Measurements from ENCODE around the gene TPGS2. TPM values are rescaled to one million over a fixed set of nuclear protein-coding genes. Genes with fewer than 3 reads are reported as not detected.
"Not testable (repeated sequence)": the region's sequence is repeated elsewhere in the genome, so short reads cannot be mapped to it uniquely, and the experiment has no call there.

Gene TPGS2
- 157 TPM for polyA plus RNA-seq (2013, experiment 1 of 2)
- 159 TPM for polyA plus RNA-seq (2013, experiment 2 of 2)

- no peaks in the 10 kb centered on the region for H3K9me3 ChIP-seq (ENCODE audit: insufficient read depth, low read depth, low read length)
- H3K4me1 ChIP-seq (ENCODE audit: insufficient read depth, low read length) = peaks cover 8% of the 10 kb centered on the region
- WGBS = under 1% methylated on average over 83 of the region's 83 CpGs
- peak within 1 kb of the TSS; percentile 70 for H3K27ac ChIP-seq (ENCODE audit: low read depth, low read length)
- H3K36me3 ChIP-seq (ENCODE audit: insufficient read depth, low read length) = peaks cover 6% of the 10 kb centered on the region; the same call in 1 of the 2 replicates
- peak within 1 kb of the TSS; percentile 81 for H3K4me3 ChIP-seq (ENCODE audit: low read length)
- H3K27me3 ChIP-seq (ENCODE audit: insufficient read depth, low read length) = no peaks in the 10 kb centered on the region
- H3K9ac ChIP-seq (ENCODE audit: low read depth, low read length) = peak within 1 kb of the TSS; percentile 83
Measured at GRCh38 chr18:36828630-36829361, at the start of gene TPGS2, which contains the start of gene KIAA1328. TPGS2 (minus strand) TSS chr18:36829002; CDS start chr18:36828767, 235 bp downstream. KIAA1328 (plus strand) TSS chr18:36829127; CDS start chr18:36829139, 12 bp downstream.

- H3K36me3 ChIP-seq (ENCODE audit: insufficient read depth, low read length); H3K27ac ChIP-seq (ENCODE audit: low read depth, low read length); H3K27me3 ChIP-seq (ENCODE audit: insufficient read depth, low read length); H3K4me1 ChIP-seq (ENCODE audit: insufficient read depth, low read length); H3K4me3 ChIP-seq (ENCODE audit: low read length); H3K9me3 ChIP-seq (ENCODE audit: insufficient read depth, low read depth, low read length); H3K9ac ChIP-seq (ENCODE audit: low read depth, low read length): not testable (repeated sequence)
Measured at GRCh38 chr18:36873826-36874225, 45.0 kb upstream of the TPGS2 start.

- H3K4me3 ChIP-seq (ENCODE audit: low read length) = no peak overlapping the region
- no peak overlapping the region for H3K9ac ChIP-seq (ENCODE audit: low read depth, low read length)
- H3K27me3 ChIP-seq (ENCODE audit: insufficient read depth, low read length) = no peaks in the 10 kb centered on the region
- no peaks in the 10 kb centered on the region for H3K9me3 ChIP-seq (ENCODE audit: insufficient read depth, low read depth, low read length)
- no peaks in the 10 kb centered on the region for H3K36me3 ChIP-seq (ENCODE audit: insufficient read depth, low read length)
- no peak overlapping the region for H3K27ac ChIP-seq (ENCODE audit: low read depth, low read length)
- H3K4me1 ChIP-seq (ENCODE audit: insufficient read depth, low read length) = no peaks in the 10 kb centered on the region; the same call in 1 of the 2 replicates
Measured at GRCh38 chr18:36872329-36872728, 43.5 kb upstream of the TPGS2 start.

- H3K27ac ChIP-seq (ENCODE audit: low read depth, low read length) = no peak overlapping the region
- WGBS = 95% methylated on average over 3 of the region's 3 CpGs
- no peak overlapping the region for H3K9ac ChIP-seq (ENCODE audit: low read depth, low read length)
- H3K36me3 ChIP-seq (ENCODE audit: insufficient read depth, low read length) = no peaks in the 10 kb centered on the region
- H3K4me3 ChIP-seq (ENCODE audit: low read length) = no peak overlapping the region
- no peaks in the 10 kb centered on the region for H3K9me3 ChIP-seq (ENCODE audit: insufficient read depth, low read depth, low read length)
- no peaks in the 10 kb centered on the region; the same call in 1 of the 2 replicates for H3K4me1 ChIP-seq (ENCODE audit: insufficient read depth, low read length)
- no peaks in the 10 kb centered on the region for H3K27me3 ChIP-seq (ENCODE audit: insufficient read depth, low read length)
Measured at GRCh38 chr18:36871801-36872200, 43.0 kb upstream of the TPGS2 start.

- H3K4me1 ChIP-seq (ENCODE audit: insufficient read depth, low read length) = no peaks in the 10 kb centered on the region
- 80% methylated on average over 1 of the region's 1 CpG for WGBS
- H3K27me3 ChIP-seq (ENCODE audit: insufficient read depth, low read length) = no peaks in the 10 kb centered on the region
- H3K9ac ChIP-seq (ENCODE audit: low read depth, low read length) = no peak overlapping the region
- no peaks in the 10 kb centered on the region for H3K9me3 ChIP-seq (ENCODE audit: insufficient read depth, low read depth, low read length)
- H3K36me3 ChIP-seq (ENCODE audit: insufficient read depth, low read length) = no peaks in the 10 kb centered on the region
- no peak overlapping the region for H3K4me3 ChIP-seq (ENCODE audit: low read length)
- H3K27ac ChIP-seq (ENCODE audit: low read depth, low read length) = no peak overlapping the region
Measured at GRCh38 chr18:36867056-36867455, 38.3 kb upstream of the TPGS2 start.

- no peaks in the 10 kb centered on the region for H3K9me3 ChIP-seq (ENCODE audit: insufficient read depth, low read depth, low read length)
- H3K4me3 ChIP-seq (ENCODE audit: low read length) = no peak overlapping the region
- H3K36me3 ChIP-seq (ENCODE audit: insufficient read depth, low read length) = no peaks in the 10 kb centered on the region
- H3K27me3 ChIP-seq (ENCODE audit: insufficient read depth, low read length) = no peaks in the 10 kb centered on the region
- H3K27ac ChIP-seq (ENCODE audit: low read depth, low read length) = no peak overlapping the region
- H3K4me1 ChIP-seq (ENCODE audit: insufficient read depth, low read length) = no peaks in the 10 kb centered on the region; the same call in 1 of the 2 replicates
- 100% methylated on average over 1 of the region's 1 CpG for WGBS
- H3K9ac ChIP-seq (ENCODE audit: low read depth, low read length) = no peak overlapping the region
Measured at GRCh38 chr18:36862182-36862581, 33.4 kb upstream of the TPGS2 start.

GRCh38 chr18:36856815-36857214, 28.0 kb upstream of the TPGS2 start:
- Histone ChIP-seq H3K27me3 (ENCODE audit: insufficient read depth, low read length) (no peaks in the 10 kb centered on the region), H3K4me3 (ENCODE audit: low read length) (no peak overlapping the region), H3K36me3 (ENCODE audit: insufficient read depth, low read length) (no peaks in the 10 kb centered on the region), H3K9me3 (ENCODE audit: insufficient read depth, low read depth, low read length) (no peaks in the 10 kb centered on the region), H3K27ac (ENCODE audit: low read depth, low read length) (no peak overlapping the region), H3K9ac (ENCODE audit: low read depth, low read length) (no peak overlapping the region), H3K4me1 (ENCODE audit: insufficient read depth, low read length) (peaks cover 8% of the 10 kb centered on the region)
- 63% methylated on average over 1 of the region's 1 CpG for WGBS

- Histone ChIP-seq H3K4me3 (ENCODE audit: low read length) (no peak overlapping the region), H3K27me3 (ENCODE audit: insufficient read depth, low read length) (no peaks in the 10 kb centered on the region), H3K4me1 (ENCODE audit: insufficient read depth, low read length) (no peaks in the 10 kb centered on the region), H3K9me3 (ENCODE audit: insufficient read depth, low read depth, low read length) (0 out of 2 replicates have a peak, but pooled peaks cover 3% of the 10 kb centered on the region), H3K36me3 (ENCODE audit: insufficient read depth, low read length) (no peaks in the 10 kb centered on the region), H3K27ac (ENCODE audit: low read depth, low read length) (no peak overlapping the region), H3K9ac (ENCODE audit: low read depth, low read length) (no peak overlapping the region)
- 98% methylated on average over 2 of the region's 2 CpGs for WGBS
Measured at GRCh38 chr18:36851202-36851590, 22.4 kb upstream of the TPGS2 start.

GRCh38 chr18:36850527-36851201, 21.9 kb upstream of the TPGS2 start:
- H3K36me3 ChIP-seq (ENCODE audit: insufficient read depth, low read length) = no peaks in the 10 kb centered on the region
- H3K4me3 ChIP-seq (ENCODE audit: low read length) = no peak overlapping the region
- 100% methylated on average over 1 of the region's 1 CpG for WGBS
- H3K9me3 ChIP-seq (ENCODE audit: insufficient read depth, low read depth, low read length) = 0 out of 2 replicates have a peak, but pooled peaks cover 3% of the 10 kb centered on the region
- no peaks in the 10 kb centered on the region for H3K27me3 ChIP-seq (ENCODE audit: insufficient read depth, low read length)
- no peak overlapping the region for H3K27ac ChIP-seq (ENCODE audit: low read depth, low read length)
- no peak overlapping the region for H3K9ac ChIP-seq (ENCODE audit: low read depth, low read length)
- no peaks in the 10 kb centered on the region for H3K4me1 ChIP-seq (ENCODE audit: insufficient read depth, low read length)

- no peak overlapping the region for H3K9ac ChIP-seq (ENCODE audit: low read depth, low read length)
- 100% methylated on average over 2 of the region's 2 CpGs for WGBS
- 0 out of 2 replicates have a peak, but pooled peaks cover 3% of the 10 kb centered on the region for H3K9me3 ChIP-seq (ENCODE audit: insufficient read depth, low read depth, low read length)
- no peaks in the 10 kb centered on the region for H3K36me3 ChIP-seq (ENCODE audit: insufficient read depth, low read length)
- no peak overlapping the region for H3K27ac ChIP-seq (ENCODE audit: low read depth, low read length)
- no peak overlapping the region for H3K4me3 ChIP-seq (ENCODE audit: low read length)
- H3K27me3 ChIP-seq (ENCODE audit: insufficient read depth, low read length) = no peaks in the 10 kb centered on the region
- H3K4me1 ChIP-seq (ENCODE audit: insufficient read depth, low read length) = no peaks in the 10 kb centered on the region
Measured at GRCh38 chr18:36849288-36850006, 20.6 kb upstream of the TPGS2 start.

GRCh38 chr18:36848609-36849008, 19.8 kb upstream of the TPGS2 start:
- Histone ChIP-seq H3K4me3 (ENCODE audit: low read length) (no peak overlapping the region), H3K36me3 (ENCODE audit: insufficient read depth, low read length) (no peaks in the 10 kb centered on the region), H3K27me3 (ENCODE audit: insufficient read depth, low read length) (no peaks in the 10 kb centered on the region), H3K9me3 (ENCODE audit: insufficient read depth, low read depth, low read length) (0 out of 2 replicates have a peak, but pooled peaks cover 3% of the 10 kb centered on the region), H3K9ac (ENCODE audit: low read depth, low read length) (no peak overlapping the region), H3K27ac (ENCODE audit: low read depth, low read length) (no peak overlapping the region), H3K4me1 (ENCODE audit: insufficient read depth, low read length) (no peaks in the 10 kb centered on the region; the same call in 1 of the 2 replicates)
- 90% methylated on average over 1 of the region's 2 CpGs for WGBS
